ENCODE data around the gene LARP6. TPM values are rescaled to one million over a fixed set of nuclear protein-coding genes. Genes with fewer than 3 reads are reported as not detected.

The LARP6 gene
- total RNA-seq, 1 experiment from 2014 or later: 15.2 TPM

DNA sequence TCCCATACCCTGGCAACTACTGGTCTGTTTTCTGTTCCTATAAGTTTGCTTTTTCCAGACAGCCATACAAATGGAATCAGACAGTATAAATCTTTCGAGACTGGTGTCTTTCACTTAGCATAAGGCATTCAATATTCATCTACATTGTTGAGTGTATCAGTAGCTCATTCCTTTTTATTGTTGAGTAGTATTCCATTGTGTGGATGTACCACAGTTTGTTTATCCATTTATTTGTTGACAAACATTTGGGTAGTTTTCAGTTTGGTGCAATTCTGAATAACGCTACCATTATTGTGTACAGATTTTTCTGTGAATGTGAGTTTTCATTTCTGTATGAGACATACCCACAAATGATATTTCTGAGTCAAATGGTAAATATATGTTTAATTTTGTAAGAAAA, 35.4 kb downstream of the LARP6 start (continued):
- TF ChIP-seq, protein P1, sequence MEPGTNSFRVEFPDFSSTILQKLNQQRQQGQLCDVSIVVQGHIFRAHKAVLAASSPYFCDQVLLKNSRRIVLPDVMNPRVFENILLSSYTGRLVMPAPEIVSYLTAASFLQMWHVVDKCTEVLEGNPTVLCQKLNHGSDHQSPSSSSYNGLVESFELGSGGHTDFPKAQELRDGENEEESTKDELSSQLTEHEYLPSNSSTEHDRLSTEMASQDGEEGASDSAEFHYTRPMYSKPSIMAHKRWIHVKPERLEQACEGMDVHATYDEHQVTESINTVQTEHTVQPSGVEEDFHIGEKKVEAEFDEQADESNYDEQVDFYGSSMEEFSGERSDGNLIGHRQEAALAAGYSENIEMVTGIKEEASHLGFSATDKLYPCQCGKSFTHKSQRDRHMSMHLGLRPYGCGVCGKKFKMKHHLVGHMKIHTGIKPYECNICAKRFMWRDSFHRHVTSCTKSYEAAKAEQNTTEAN (CRISPR knock-in tag; IDR thresholded peaks at IDR 0.05): no peak
- TF ChIP-seq, protein P2, sequence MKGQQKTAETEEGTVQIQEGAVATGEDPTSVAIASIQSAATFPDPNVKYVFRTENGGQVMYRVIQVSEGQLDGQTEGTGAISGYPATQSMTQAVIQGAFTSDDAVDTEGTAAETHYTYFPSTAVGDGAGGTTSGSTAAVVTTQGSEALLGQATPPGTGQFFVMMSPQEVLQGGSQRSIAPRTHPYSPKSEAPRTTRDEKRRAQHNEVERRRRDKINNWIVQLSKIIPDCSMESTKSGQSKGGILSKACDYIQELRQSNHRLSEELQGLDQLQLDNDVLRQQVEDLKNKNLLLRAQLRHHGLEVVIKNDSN (CRISPR knock-in tag; IDR thresholded peaks at IDR 0.05): no peak
- no peak for TF ChIP-seq GTF2I (CRISPR knock-in tag; conservative IDR thresholded peaks at IDR 0.05)

DNA sequence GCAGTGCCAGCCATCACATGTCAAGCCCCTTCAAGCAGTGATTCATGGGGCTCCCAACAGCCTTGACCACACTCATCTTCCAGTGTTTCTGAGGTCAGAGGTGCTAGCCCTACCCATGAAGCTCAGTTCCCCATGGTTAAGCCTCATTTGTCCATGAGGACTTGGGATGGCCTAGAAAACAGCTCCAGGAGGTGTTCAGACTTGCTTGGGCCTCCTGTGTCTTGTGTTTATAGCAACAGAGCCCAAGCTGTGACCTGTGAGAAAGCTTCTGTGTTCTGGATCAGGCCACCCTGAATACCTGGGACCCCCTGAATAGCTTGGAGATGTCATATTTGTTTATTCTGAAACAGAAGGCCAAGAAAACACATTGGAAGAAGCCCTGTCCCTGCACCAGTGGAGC, 36.7 kb downstream of the LARP6 start:
- no peak for ATAC-seq
- TF ChIP-seq CREB1 (CRISPR knock-in tag; IDR thresholded peaks at IDR 0.05): no peak
- H3K4me1 Mint-ChIP-seq: peaks cover 9% of the 10 kb centered on the region
- H3K4me3 Mint-ChIP-seq: no peak overlapping the region
- POLR2A ChIA-PET: no interaction called here
- peaks cover 4% of the 10 kb centered on the region; the same call in 1 of the 2 replicates for H3K36me3 Mint-ChIP-seq
- CTCF ChIA-PET: no interaction called here
- H3K27me3 Mint-ChIP-seq (ENCODE audit: low read depth): no peaks in the 10 kb centered on the region; the same call in 1 of the 2 replicates
- DNase-seq (ENCODE audit: low spot score): no peak
- no peak overlapping the region for H3K27ac Mint-ChIP-seq
- H3K9me3 Mint-ChIP-seq: peaks cover 23% of the 10 kb centered on the region

- CTCF ChIA-PET: interaction anchor here (2.2 kb wide), 1 partner anchor 10 kb away, joined by 7 read pairs; no protein-coding TSS in a partner anchor
These were observed 38.4 kb downstream of the LARP6 start for GRCh38 chr15:70815604-70816003.

More at GRCh38 chr15:70815604-70816003, 38.4 kb downstream of the LARP6 start:
- Mint-ChIP-seq H3K4me3 (no peak overlapping the region), H3K4me1 (peaks cover 9% of the 10 kb centered on the region), H3K27ac (no peak overlapping the region), H3K27me3 (ENCODE audit: low read depth) (no peaks in the 10 kb centered on the region; the same call in 1 of the 2 replicates), H3K9me3 (peaks cover 23% of the 10 kb centered on the region), H3K36me3 (peaks cover 4% of the 10 kb centered on the region; the same call in 1 of the 2 replicates)
- ATAC-seq: no peak
- TF ChIP-seq NR1H2 (CRISPR knock-in tag; IDR thresholded peaks at IDR 0.05): no peak
- no peak for TF ChIP-seq CREM (CRISPR knock-in tag; IDR thresholded peaks at IDR 0.05)
- TF ChIP-seq, protein P1 (CRISPR knock-in tag; IDR thresholded peaks at IDR 0.05): no peak
- no peak for TF ChIP-seq STAT6 (CRISPR knock-in tag; conservative IDR thresholded peaks at IDR 0.05; ENCODE audit: low read depth)
- TF ChIP-seq FOXP1 (CRISPR knock-in tag; IDR thresholded peaks at IDR 0.05; ENCODE audit: borderline replicate concordance): no peak
- TF ChIP-seq JUN (CRISPR knock-in tag; IDR thresholded peaks at IDR 0.05): no peak
- TF ChIP-seq, protein P2 (CRISPR knock-in tag; IDR thresholded peaks at IDR 0.05): no peak
- TF ChIP-seq, protein P3, sequence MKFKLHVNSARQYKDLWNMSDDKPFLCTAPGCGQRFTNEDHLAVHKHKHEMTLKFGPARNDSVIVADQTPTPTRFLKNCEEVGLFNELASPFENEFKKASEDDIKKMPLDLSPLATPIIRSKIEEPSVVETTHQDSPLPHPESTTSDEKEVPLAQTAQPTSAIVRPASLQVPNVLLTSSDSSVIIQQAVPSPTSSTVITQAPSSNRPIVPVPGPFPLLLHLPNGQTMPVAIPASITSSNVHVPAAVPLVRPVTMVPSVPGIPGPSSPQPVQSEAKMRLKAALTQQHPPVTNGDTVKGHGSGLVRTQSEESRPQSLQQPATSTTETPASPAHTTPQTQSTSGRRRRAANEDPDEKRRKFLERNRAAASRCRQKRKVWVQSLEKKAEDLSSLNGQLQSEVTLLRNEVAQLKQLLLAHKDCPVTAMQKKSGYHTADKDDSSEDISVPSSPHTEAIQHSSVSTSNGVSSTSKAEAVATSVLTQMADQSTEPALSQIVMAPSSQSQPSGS (CRISPR knock-in tag; IDR thresholded peaks at IDR 0.05; ENCODE audit: borderline replicate concordance, low read depth): no peak
- no peak for TF ChIP-seq ZNF281 (CRISPR knock-in tag; IDR thresholded peaks at IDR 0.05)
- no peak for TF ChIP-seq ZNF232 (CRISPR knock-in tag; IDR thresholded peaks at IDR 0.05)
- no peak for TF ChIP-seq ELF4 (CRISPR knock-in tag; IDR thresholded peaks at IDR 0.05; ENCODE audit: low read depth)
- TF ChIP-seq PRRX2 (CRISPR knock-in tag; IDR thresholded peaks at IDR 0.05): no peak
- TF ChIP-seq, protein P4, sequence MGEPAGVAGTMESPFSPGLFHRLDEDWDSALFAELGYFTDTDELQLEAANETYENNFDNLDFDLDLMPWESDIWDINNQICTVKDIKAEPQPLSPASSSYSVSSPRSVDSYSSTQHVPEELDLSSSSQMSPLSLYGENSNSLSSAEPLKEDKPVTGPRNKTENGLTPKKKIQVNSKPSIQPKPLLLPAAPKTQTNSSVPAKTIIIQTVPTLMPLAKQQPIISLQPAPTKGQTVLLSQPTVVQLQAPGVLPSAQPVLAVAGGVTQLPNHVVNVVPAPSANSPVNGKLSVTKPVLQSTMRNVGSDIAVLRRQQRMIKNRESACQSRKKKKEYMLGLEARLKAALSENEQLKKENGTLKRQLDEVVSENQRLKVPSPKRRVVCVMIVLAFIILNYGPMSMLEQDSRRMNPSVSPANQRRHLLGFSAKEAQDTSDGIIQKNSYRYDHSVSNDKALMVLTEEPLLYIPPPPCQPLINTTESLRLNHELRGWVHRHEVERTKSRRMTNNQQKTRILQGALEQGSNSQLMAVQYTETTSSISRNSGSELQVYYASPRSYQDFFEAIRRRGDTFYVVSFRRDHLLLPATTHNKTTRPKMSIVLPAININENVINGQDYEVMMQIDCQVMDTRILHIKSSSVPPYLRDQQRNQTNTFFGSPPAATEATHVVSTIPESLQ (CRISPR knock-in tag; IDR thresholded peaks at IDR 0.05): no peak
- POLR2A ChIA-PET: no interaction called here
- no peak for DNase-seq (ENCODE audit: low spot score)

All from WTC11 (cell line).